GM12875 (cell line): ENCODE measurements around the gene ATOSA.

Experiments used
- H3K4me3 ChIP-seq: one replicate; pipeline ENCODE4 v1.5.1; 2011; ENCODE audit warnings: low read depth, low read length, control low read depth
- TF ChIP-seq, protein P1 (sequence below): IDR thresholded peaks from 2 replicates; pipeline ENCODE4 v1.5.1; 2011; ENCODE audit warnings: low read depth, mild to moderate bottlenecking, control low read depth, inconsistent platforms, low read length, moderate library complexity, borderline replicate concordance; ENCODE audit not compliant: insufficient read depth

ATOSA gene

DNA sequence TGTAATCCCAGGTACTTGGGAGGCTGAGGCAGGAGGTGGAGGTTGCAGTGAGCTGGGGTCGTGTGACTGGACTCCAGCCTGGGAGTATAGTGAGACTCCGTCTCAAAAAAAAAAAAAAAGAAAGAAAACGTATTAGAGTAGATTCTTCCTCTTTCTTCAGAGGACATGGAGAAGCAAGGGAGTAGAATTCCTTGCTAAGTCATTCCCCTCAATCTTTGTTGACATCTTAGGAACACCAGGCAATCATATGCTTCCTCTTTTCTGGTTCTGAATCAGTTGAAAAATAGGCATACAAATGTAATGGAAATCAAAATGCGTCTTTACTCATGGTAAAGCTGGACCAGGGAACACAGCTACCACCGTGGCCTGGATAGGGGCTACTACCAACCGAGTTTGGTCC, 38.3 kb upstream of the ATOSA start:
- H3K4me3 ChIP-seq, result no peak overlapping the region
- TF ChIP-seq, protein P1, sequence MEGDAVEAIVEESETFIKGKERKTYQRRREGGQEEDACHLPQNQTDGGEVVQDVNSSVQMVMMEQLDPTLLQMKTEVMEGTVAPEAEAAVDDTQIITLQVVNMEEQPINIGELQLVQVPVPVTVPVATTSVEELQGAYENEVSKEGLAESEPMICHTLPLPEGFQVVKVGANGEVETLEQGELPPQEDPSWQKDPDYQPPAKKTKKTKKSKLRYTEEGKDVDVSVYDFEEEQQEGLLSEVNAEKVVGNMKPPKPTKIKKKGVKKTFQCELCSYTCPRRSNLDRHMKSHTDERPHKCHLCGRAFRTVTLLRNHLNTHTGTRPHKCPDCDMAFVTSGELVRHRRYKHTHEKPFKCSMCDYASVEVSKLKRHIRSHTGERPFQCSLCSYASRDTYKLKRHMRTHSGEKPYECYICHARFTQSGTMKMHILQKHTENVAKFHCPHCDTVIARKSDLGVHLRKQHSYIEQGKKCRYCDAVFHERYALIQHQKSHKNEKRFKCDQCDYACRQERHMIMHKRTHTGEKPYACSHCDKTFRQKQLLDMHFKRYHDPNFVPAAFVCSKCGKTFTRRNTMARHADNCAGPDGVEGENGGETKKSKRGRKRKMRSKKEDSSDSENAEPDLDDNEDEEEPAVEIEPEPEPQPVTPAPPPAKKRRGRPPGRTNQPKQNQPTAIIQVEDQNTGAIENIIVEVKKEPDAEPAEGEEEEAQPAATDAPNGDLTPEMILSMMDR, result no peak

- TF ChIP-seq, protein P1, result no peak
- no peak overlapping the region for H3K4me3 ChIP-seq
Observed at GRCh38 chr15:52716536-52716935, 37.3 kb upstream of the ATOSA start.

DNA sequence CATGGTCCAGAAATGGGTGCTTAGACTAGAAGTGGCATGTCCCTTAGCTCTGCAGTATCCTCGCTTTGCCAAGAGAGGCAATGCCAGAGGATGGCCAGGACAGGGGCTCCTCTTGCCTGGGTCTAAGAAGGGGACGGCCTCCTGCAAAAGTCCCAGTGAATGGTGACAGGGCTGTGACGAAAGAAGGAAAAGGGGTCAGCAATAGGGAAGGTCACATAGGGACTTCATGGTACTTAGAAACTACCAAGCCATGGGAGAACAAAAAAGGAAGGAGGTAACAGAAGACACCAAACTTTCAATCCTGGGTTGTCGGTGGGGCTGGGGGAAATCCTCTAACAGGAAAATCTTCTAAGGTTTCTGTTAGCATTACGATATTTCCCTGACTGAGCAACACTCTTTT, 36.2 kb upstream of the ATOSA start:
- H3K4me3 ChIP-seq, result no peak overlapping the region
- TF ChIP-seq, protein P1, result no peak

DNA sequence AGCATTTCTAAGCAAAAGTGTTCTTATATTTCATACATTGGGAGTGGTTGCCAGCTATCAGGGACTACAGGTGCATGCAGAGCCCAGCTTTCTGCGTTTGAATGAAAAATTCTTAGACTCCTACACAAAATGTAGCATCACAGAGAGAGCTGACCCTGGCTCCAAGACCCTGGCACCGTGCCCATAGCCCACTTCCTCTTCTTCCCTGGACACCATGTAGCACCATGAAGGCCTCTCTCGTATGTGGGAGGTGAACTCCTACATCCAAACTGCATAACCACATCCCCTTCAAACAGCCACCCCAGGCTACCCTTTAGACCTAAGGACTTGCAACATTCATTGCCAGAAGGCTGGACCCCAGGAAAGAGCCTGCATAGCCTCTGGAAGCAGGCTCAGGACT, 35.8 kb upstream of the ATOSA start:
- TF ChIP-seq, protein P1, result no peak
- no peak overlapping the region for H3K4me3 ChIP-seq

- TF ChIP-seq, protein P1, result no peak
- H3K4me3 ChIP-seq, result no peak overlapping the region
Observed at GRCh38 chr15:52710708-52711389, 31.7 kb upstream of the ATOSA start.

GRCh38 chr15:52710050-52710707, 31.0 kb upstream of the ATOSA start:
- TF ChIP-seq, protein P1, result no peak
- H3K4me3 ChIP-seq, result no peak overlapping the region
